Lower lobe of right lung (tissue), 2 donors: Measurements from ENCODE around the gene CSRP2. TPM values are rescaled to one million over a fixed set of nuclear protein-coding genes. Genes with fewer than 3 reads are reported as not detected.

ENCODE experiments used
- ATAC-seq, 2 donors: fragments of 200-7000 bp; cut with Tn5 transposase; one replicate each; pipeline ENCODE4 v1.9.1; 2020 to 2022; ENCODE audit warnings: mild to moderate bottlenecking in 2 of 2, moderate library complexity in 2 of 2
- DNase-seq: peaks from one replicate; pipeline ENCODE4 v3.0.0-alpha.2; 2020
- H3K27ac ChIP-seq: fragments of 200-600 bp; one replicate; pipeline ENCODE4 v1.8.0; 2022
- H3K27me3 ChIP-seq: fragments of 200-600 bp; one replicate; pipeline ENCODE4 v1.8.0; 2022; ENCODE audit warnings: low read depth
- H3K36me3 ChIP-seq: fragments of 200-600 bp; one replicate; pipeline ENCODE4 v1.8.0; 2022; ENCODE audit warnings: mild to moderate bottlenecking
- H3K4me1 ChIP-seq: fragments of 200-600 bp; one replicate; pipeline ENCODE4 v1.8.0; 2022
- H3K4me3 ChIP-seq: fragments of 200-600 bp; one replicate; pipeline ENCODE4 v1.8.0; 2022; ENCODE audit warnings: mild to moderate bottlenecking
- H3K9me3 ChIP-seq: fragments of 200-600 bp; one replicate; pipeline ENCODE4 v1.8.0; 2022
- intact Hi-C: fragments of 100-400 bp; cut with DNase I; formaldehyde crosslinking; loops from one replicate; pipeline ENCODE4 v1.11.0; 2022
- total RNA-seq: library from RNA; stranded (reverse); fragmentation: NEBNext Ultra II Directional; extraction: Animal tissue kit (Norgen Biotek cat#: 25700); gene quantifications from one replicate; pipeline ENCODE4 v1.2.1, GENCODE V29; 2021
- TF ChIP-seq, protein P1 (sequence below): fragments of 200-600 bp; IDR thresholded peaks from one replicate; pipeline ENCODE4 v1.8.0; 2022; ENCODE audit warnings: antibody characterized with exemption, mild to moderate bottlenecking
- donor health status: DM: no; HTN: yes; CAD: no; lungs with severe emphysema.

CSRP2 gene
- total RNA-seq, 1 donor from 2014 or later: 23.3 TPM

DNA sequence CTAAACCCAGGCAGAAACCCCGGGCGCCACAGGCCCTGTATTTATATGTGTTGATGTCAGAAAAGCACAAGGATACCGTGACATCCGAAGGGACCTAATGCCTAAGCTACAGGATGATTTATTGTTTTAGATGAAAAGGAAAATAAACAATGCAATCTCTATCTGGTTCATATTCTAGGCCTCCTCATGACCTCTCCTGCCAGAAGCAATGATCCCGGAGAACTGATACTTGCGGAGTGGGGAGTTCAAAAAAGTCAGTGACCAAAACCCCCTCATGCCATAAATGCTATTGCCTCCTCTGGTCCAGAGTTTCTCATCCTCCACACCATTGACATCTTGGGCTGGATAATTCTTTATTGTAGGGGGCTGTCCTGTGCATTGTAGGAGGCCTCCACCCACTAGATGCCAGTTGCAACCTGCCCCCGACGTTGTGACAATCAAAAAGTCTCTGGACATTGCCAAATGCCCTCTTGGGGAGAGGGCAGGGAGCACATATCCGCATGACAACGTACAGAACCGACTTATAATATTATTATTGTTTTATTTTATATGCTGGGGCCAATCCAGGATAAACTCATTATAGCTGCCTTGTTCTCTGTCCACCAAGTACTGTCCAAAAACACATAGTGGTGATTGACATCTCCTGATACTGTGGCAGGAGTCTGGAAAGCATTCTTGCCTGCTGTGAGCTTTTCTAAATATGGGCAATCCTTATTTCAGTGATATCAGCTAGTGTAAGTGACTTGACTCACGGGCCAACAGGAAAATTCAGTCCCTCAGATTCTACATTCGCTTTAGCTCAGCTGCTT, 1.1 kb upstream of the CSRP2 start:
- Histone ChIP-seq H3K4me3 (peak overlapping the region; percentile 79), H3K27ac (peak overlapping the region; percentile 90), H3K36me3 (no peaks in the 10 kb centered on the region), H3K27me3 (no peaks in the 10 kb centered on the region), H3K9me3 (no peaks in the 10 kb centered on the region), H3K4me1 (peaks cover 17% of the 10 kb centered on the region)
- TF ChIP-seq, protein P1, sequence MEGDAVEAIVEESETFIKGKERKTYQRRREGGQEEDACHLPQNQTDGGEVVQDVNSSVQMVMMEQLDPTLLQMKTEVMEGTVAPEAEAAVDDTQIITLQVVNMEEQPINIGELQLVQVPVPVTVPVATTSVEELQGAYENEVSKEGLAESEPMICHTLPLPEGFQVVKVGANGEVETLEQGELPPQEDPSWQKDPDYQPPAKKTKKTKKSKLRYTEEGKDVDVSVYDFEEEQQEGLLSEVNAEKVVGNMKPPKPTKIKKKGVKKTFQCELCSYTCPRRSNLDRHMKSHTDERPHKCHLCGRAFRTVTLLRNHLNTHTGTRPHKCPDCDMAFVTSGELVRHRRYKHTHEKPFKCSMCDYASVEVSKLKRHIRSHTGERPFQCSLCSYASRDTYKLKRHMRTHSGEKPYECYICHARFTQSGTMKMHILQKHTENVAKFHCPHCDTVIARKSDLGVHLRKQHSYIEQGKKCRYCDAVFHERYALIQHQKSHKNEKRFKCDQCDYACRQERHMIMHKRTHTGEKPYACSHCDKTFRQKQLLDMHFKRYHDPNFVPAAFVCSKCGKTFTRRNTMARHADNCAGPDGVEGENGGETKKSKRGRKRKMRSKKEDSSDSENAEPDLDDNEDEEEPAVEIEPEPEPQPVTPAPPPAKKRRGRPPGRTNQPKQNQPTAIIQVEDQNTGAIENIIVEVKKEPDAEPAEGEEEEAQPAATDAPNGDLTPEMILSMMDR: no peak
- intact Hi-C loops: no loop called here
- no peak for ATAC-seq
- DNase-seq: no peak

DNA sequence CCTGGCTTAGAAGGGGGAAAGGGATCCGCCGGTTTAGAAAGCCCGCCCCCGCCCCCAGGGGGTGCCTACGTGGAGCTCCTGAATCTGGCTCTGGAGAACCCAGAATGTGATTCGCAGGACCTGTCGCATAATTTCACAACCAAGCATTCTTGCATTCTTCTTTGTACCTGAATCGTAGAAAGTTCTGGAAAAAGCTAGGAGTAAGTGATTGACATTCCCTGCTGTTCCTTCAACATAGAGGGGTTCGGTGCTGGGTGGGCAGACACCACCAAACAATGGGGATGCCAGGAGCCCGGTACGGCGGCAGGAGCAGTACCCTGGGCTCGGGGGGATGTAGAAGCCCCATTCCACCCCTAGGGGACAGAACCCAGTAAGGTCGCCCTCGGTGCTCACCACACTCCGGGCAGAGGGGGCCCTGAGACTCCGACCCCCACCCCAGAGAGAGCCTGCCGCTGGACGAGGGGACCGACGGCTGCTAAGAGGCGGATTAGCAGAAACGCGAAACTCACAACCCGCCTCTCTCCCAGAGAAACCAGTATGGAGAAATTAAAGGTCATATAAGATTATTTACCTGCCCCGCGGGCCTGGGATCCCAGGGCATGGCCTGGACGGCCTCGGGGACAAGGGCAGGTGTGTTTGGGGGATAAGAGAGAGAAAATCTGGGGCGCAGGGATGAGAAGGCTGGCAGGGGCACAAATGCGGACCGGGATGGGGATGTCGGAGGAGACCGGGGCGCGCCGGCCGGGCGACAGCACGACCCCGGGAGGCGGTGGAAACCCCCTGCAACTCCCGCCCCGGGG, 520 bp downstream of the CSRP2 start:
- intact Hi-C loops: no loop called here
- H3K27ac ChIP-seq: peak overlapping the region; percentile 90

DNA sequence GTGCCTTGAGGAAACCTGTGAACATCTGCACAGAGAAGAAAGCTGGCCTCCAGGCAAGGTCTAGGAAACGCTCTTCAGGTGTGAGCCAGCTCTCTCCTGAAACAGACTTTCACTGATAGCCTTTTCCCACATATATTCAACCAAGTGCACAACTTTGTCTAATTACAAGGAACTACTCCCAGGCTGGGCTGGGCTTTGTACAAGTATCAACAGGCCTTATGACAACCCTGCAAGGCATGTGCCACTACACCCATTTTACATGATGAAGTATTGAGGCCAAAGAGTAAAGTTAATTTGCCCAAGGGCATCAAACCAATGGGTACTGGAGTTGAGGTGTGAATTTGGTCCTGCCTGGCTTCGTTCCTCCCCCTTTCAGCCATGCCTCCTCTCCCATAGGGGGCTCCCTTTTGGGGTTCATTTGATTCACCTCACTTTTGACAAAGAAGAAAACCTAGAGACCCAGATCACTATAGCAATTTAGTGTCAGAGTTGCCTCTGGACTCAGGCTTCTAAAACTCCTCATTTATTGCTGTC, 2.1 kb downstream of the CSRP2 start:
- intact Hi-C loops: no loop called here
- H3K4me3 ChIP-seq: no peak overlapping the region
- no peaks in the 10 kb centered on the region for H3K9me3 ChIP-seq
- no peak for DNase-seq
- H3K4me1 ChIP-seq: peaks cover 17% of the 10 kb centered on the region
- ATAC-seq: no peak
- H3K27ac ChIP-seq: no peak overlapping the region
- no peaks in the 10 kb centered on the region for H3K27me3 ChIP-seq
- TF ChIP-seq, protein P1: no peak
- H3K36me3 ChIP-seq: no peaks in the 10 kb centered on the region

More for the DNA sequence above, 520 bp downstream of the CSRP2 start:
- TF ChIP-seq, protein P1: peak; percentile 26
- Histone ChIP-seq H3K4me3 (peak overlapping the region; percentile 79), H3K27me3 (no peaks in the 10 kb centered on the region), H3K9me3 (no peaks in the 10 kb centered on the region), H3K4me1 (peaks cover 17% of the 10 kb centered on the region), H3K36me3 (no peaks in the 10 kb centered on the region)
- ATAC-seq (peak; percentile 34 to 53), DNase-seq (peak; percentile 48)

DNA sequence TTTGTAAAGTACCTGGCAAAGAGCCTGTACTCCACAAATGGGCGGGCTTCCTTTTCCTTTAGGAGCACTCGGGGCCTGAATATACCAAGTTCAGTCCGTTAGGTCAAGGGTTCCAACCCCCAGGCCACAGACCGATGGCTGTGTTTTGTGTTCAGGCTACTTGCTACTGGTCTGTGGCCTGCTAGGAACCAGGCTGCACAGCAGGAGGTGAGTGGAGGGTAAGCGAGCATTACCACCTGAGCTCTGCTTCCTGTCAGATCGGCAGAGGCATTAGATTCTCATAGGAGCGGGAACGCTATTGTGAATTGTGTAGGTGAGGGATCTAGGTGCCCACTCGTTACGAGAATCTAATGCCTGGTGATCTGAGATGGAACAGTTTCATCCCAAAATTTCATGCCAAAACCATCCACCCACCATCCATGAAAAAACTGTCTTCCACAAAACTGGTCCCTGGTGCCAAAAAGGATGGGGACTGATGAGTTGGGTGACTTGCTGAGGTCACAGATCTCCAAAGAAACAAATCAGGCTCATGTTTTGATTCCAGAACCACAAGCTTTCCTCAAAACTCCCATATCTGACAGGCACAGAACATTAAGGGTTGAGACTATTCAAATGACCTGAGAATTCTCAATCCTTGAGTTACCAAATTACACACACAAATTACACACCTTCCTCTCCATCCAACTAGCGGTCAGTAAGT, 4.2 kb downstream of the CSRP2 start:
- intact Hi-C loops: no loop called here
- H3K9me3 ChIP-seq: no peaks in the 10 kb centered on the region
- no peak overlapping the region for H3K4me3 ChIP-seq
- no peak overlapping the region for H3K27ac ChIP-seq
- no peaks in the 10 kb centered on the region for H3K27me3 ChIP-seq
- peaks cover 11% of the 10 kb centered on the region for H3K4me1 ChIP-seq
- ATAC-seq: no peak
- no peak for DNase-seq
- H3K36me3 ChIP-seq: no peaks in the 10 kb centered on the region
- TF ChIP-seq, protein P1: no peak

DNA sequence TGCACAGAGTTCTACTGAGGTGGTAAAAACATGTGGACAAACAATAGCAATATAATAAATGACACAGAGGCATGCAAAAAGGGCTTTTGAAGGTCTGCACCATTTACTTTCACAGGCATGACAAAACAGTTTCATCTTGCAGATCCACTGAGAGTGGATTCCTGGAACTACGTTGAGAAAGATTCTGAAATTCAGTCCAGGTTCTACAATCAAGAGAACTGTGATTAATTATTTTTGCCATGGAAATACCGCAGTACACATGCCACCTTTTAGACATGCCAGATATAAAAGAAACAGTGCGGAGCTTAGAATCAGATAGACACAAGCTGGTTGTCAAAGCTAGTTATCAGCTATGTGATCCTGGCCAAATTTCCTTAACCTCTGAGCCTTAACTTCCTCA, 4.8 kb downstream of the CSRP2 start:
- Histone ChIP-seq H3K36me3 (no peaks in the 10 kb centered on the region), H3K27ac (no peak overlapping the region), H3K4me1 (peaks cover 8% of the 10 kb centered on the region), H3K9me3 (no peaks in the 10 kb centered on the region), H3K27me3 (no peaks in the 10 kb centered on the region), H3K4me3 (no peak overlapping the region)
- DNase-seq (no peak), ATAC-seq (no peak)
- TF ChIP-seq, protein P1: no peak
- intact Hi-C loops: no loop called here
